GM10248 (cell line): ENCODE results near the gene CCDC112.

ENCODE experiments used
- CTCF ChIA-PET: fragments of 300-600 bp; sonication (Branson Sonifier 250); formaldehyde crosslinking; extraction: SDS; loops from one replicate; lab custom pipeline; 2021; ENCODE audit warnings: antibody characterized with exemption; lab: Yijun Ruan, JAX
- POLR2A ChIA-PET: fragments of 350-650 bp; sonication (Branson Sonifier 250); formaldehyde crosslinking; extraction: SDS; loops from one replicate; lab custom pipeline; 2020; ENCODE audit warnings: antibody characterized with exemption; lab: Yijun Ruan, JAX
- DNase-seq: peaks from one replicate; pipeline ENCODE4 v3.0.0; 2012; ENCODE audit errors: extremely low spot score
- CTCF ChIP-seq: IDR thresholded peaks from 2 replicates; pipeline ENCODE4 v1.5.1; 2012; ENCODE audit warnings: mild to moderate bottlenecking, low read depth; ENCODE audit errors: extremely low read depth, missing control alignments, control extremely low read depth

CCDC112 gene

GRCh38 chr5:115309751-115310370, 13.4 kb upstream of the CCDC112 start:
- DNase-seq: no peak
- CTCF ChIA-PET: interaction anchor here (0.6 to 10.3 kb wide), 46 partner anchors 10 to 767 kb away, joined by 3 to 111 read pairs (median 4); partner anchors contain the start of genes CCDC112, TICAM2 and TMED7
- TF ChIP-seq CTCF: peak; percentile 52
- POLR2A ChIA-PET: no interaction called here

GRCh38 chr5:115308815-115309214, 12.4 kb upstream of the CCDC112 start:
- POLR2A ChIA-PET: no interaction called here
- no peak for TF ChIP-seq CTCF
- CTCF ChIA-PET: interaction anchor here (0.6 to 10.3 kb wide), 43 partner anchors 9 to 768 kb away, joined by 3 to 111 read pairs (median 5); partner anchors contain the start of genes CCDC112, TICAM2 and TMED7
- no peak for DNase-seq

GRCh38 chr5:115306011-115306536, 9.6 kb upstream of the CCDC112 start:
- DNase-seq: no peak
- ChIA-PET CTCF (interaction anchor here (1.0 to 10.3 kb wide), 6 partner anchors 9 to 269 kb away, joined by 3 to 111 read pairs (median 5); partner anchors contain the start of genes CCDC112 and FEM1C), POLR2A (no interaction called here)
- TF ChIP-seq CTCF: no peak

GRCh38 chr5:115304496-115304895, 8.0 kb upstream of the CCDC112 start:
- DNase-seq: no peak
- ChIA-PET POLR2A (no interaction called here), CTCF (interaction anchor here (1.1 to 10.3 kb wide), 4 partner anchors 240 to 297 kb away, joined by 3 to 111 read pairs (median 5); partner anchors contain the start of gene FEM1C)
- TF ChIP-seq CTCF: no peak

- no peak for TF ChIP-seq CTCF
- no peak for DNase-seq
- CTCF ChIA-PET: interaction anchor here (1.6 to 4.2 kb wide), 2 partner anchors 10 to 276 kb away, joined by 6 to 33 read pairs; no protein-coding TSS in a partner anchor
- POLR2A ChIA-PET: no interaction called here
Observed at GRCh38 chr5:115298811-115299210, 2.4 kb upstream of the CCDC112 start.

GRCh38 chr5:115297031-115297430, 577 bp upstream of the CCDC112 start:
- no peak for DNase-seq
- CTCF ChIA-PET: interaction anchor here (1.0 to 4.2 kb wide), 7 partner anchors 9 to 284 kb away, joined by 3 to 33 read pairs (median 5); no protein-coding TSS in a partner anchor
- no peak for TF ChIP-seq CTCF
- POLR2A ChIA-PET: no interaction called here
